ENCODE measurements around the gene NSD1. TPM values are rescaled to one million over a fixed set of nuclear protein-coding genes. Genes with fewer than 3 reads are reported as not detected.

NSD1 gene
- total and polyA plus RNA-seq, 2 of the 8 experiments (the other 6 are each of a cell fraction or from before 2014, with no cell fraction given): 22.8 to 168 TPM

DNA sequence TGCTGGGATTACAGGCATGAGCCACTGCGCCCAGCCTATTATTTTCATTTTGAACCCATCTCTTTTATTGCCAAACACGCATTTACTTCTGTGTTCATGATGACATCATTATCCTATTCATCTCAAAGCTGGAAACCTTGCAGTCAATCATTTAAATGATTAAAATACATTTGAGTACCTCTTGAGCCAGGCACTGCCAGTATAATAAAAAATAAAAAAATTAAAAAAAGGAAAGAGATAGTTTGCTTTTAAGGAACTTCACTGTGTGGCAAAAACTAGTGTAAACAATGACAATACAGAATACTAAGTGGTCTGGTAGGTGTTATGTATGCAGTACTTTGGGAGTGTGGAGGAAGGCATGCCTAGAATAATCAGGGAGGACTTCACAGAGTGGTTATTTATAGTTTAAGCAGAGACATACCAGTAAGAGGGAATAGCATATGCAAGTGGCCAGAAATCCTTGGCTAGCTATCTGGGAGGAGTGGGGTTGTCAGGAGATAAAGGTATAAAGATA, 8.6 kb downstream of the NSD1 start:
- no peak overlapping the region for H4K5ac ChIP-seq (ENCODE audit: insufficient read length, low read depth, low read length)
- H3K79me1 ChIP-seq (ENCODE audit: low read depth, low read length): peaks cover 5% of the 10 kb centered on the region; the same call in 1 of the 2 replicates
- CTCF ChIA-PET (ENCODE audit: partially characterized antibody): interaction anchor here (0.5 to 2.4 kb wide), 3 partner anchors 16 to 160 kb away, joined by 3 to 9 read pairs (median 3); no protein-coding TSS in a partner anchor
- no peak overlapping the region for H2BK20ac ChIP-seq (ENCODE audit: low read length)
- no peak overlapping the region for H4K8ac ChIP-seq (ENCODE audit: extremely low read depth, insufficient read depth, low read length)
- no peak overlapping the region for H2AK5ac ChIP-seq (ENCODE audit: low read depth, low read length)
- no peak overlapping the region for H3K23ac ChIP-seq (ENCODE audit: insufficient read length)
- no peak for FAIRE-seq
- H3K79me2 ChIP-seq (ENCODE audit: control insufficient read depth in 1 of 2, insufficient read depth in 2 of 2, low read length in 2 of 2): peaks cover 31 to 100% of the 10 kb centered on the region in 2 experiments
- WGBS, 2 experiments (ENCODE audit: extremely low coverage in 1 of 2, insufficient coverage in 1 of 2, insufficient read length in 1 of 2, insufficient replicate concordance in 2 of 2, low coverage in 1 of 2, low lambda C conversion rate in 2 of 2, missing lambda C conversion rate in 1 of 2): 94% methylated on average over 2 of the region's 2 CpGs; no CpG with 5 or more reads in 1 of the 2 experiments
- H3K23me2 ChIP-seq (ENCODE audit: low read depth, low read length): 0 out of 2 replicates have a peak, but pooled peaks cover 2% of the 10 kb centered on the region
- POLR2A ChIA-PET (ENCODE audit: partially characterized antibody): interaction anchor here (1.6 to 14.2 kb wide), 5 partner anchors 9 to 24 kb away, joined by 3 to 139 read pairs (median 20); partner anchors contain the start of gene NSD1
- no peak overlapping the region for H3K9ac ChIP-seq (replicated peaks in 1 of 4; ENCODE audit: extremely low read depth in 1 of 4, low read depth in 3 of 4, low read length in 3 of 4)
- peaks cover 17 to 26% of the 10 kb centered on the region in 2 experiments for H4K20me1 ChIP-seq (replicated peaks in 1 of 2; ENCODE audit: control insufficient read depth in 1 of 2, insufficient read depth in 2 of 2, low read length in 2 of 2)
- no peak overlapping the region for H2BK15ac ChIP-seq (ENCODE audit: low read length)
- H2BK12ac ChIP-seq (ENCODE audit: low read depth, low read length): no peak overlapping the region
- TF ChIP-seq HDAC6 (IDR thresholded peaks at IDR 0.05; ENCODE audit: low read depth, low read length): no peak
- no peak for TF ChIP-seq RXRA (IDR thresholded peaks at IDR 0.05; ENCODE audit: insufficient read depth, low read depth, low read length)
- no peak for TF ChIP-seq CBX8 (IDR thresholded peaks at IDR 0.05; ENCODE audit: borderline replicate concordance, low read depth, low read length)
- no peak for DNase-seq (ENCODE audit: low read depth in 1 of 2, low spot score in 2 of 2)
- no peak overlapping the region for H3K18ac ChIP-seq (ENCODE audit: extremely low read depth, low read length)
- peaks cover 6 to 62% (median 28%) of the 10 kb centered on the region in 4 experiments; a peak in 6 of 8 replicates for H3K36me3 ChIP-seq (ENCODE audit: control insufficient read depth in 2 of 4, insufficient read depth in 4 of 4, low read length in 3 of 4)
- peaks cover 0 to 3% (median 0%) of the 10 kb centered on the region in 4 experiments; a peak in 1 of 7 replicates for H3K4me1 ChIP-seq (replicated peaks in 1 of 4; ENCODE audit: control insufficient read depth in 3 of 4, insufficient read depth in 4 of 4, low read length in 3 of 4)
- no peaks in the 10 kb centered on the region for H3K27me3 ChIP-seq (replicated peaks in 1 of 4; ENCODE audit: control insufficient read depth in 3 of 4, extremely low read depth in 1 of 4, insufficient read depth in 3 of 4, low read length in 3 of 4)
- no peak overlapping the region for H3K14ac ChIP-seq (ENCODE audit: insufficient read length)
- no peak overlapping the region for H3K27ac ChIP-seq (ENCODE audit: low read depth, low read length)
- H4K91ac ChIP-seq (replicated peaks; ENCODE audit: insufficient read length, low read length): no peak overlapping the region
- no peak overlapping the region for H3K4ac ChIP-seq (replicated peaks; ENCODE audit: insufficient read length, low read depth, low read length)
- no peak overlapping the region for H3K4me2 ChIP-seq (ENCODE audit: insufficient read depth in 1 of 2, low read depth in 2 of 2, low read length in 2 of 2)
- H2BK5ac ChIP-seq (ENCODE audit: low read depth, low read length): no peak overlapping the region
- no peak overlapping the region for H2AFZ ChIP-seq (ENCODE audit: low read length)
- no peaks in the 10 kb centered on the region for H3K9me3 ChIP-seq (ENCODE audit: insufficient read depth in 2 of 2, low read depth in 1 of 2, low read length in 1 of 2)
- no peak overlapping the region for H3K56ac ChIP-seq (replicated peaks; ENCODE audit: insufficient read length, low read depth, low read length)
- no peak overlapping the region for H3K4me3 ChIP-seq (ENCODE audit: extremely low read depth in 1 of 4, insufficient read depth in 2 of 4, low read depth in 3 of 4, low read length in 4 of 4)
- no peak overlapping the region for H2BK120ac ChIP-seq (replicated peaks; ENCODE audit: low read depth, low read length)
